SK-N-MC (cell line): Measurements from ENCODE around the gene DUT.

Experiments
- EZH2 ChIP-seq: fragments of 200-600 bp; sonication (generic); IDR thresholded peaks from one replicate; pipeline ENCODE4 v1.6.1; 2017; ENCODE audit warnings: antibody characterized with exemption
- POLR2AphosphoS5 ChIP-seq: IDR thresholded peaks from 2 replicates; pipeline ENCODE4 v1.6.1; 2012; ENCODE audit warnings: mild to moderate bottlenecking, low read depth, low read length, borderline replicate concordance

DNA sequence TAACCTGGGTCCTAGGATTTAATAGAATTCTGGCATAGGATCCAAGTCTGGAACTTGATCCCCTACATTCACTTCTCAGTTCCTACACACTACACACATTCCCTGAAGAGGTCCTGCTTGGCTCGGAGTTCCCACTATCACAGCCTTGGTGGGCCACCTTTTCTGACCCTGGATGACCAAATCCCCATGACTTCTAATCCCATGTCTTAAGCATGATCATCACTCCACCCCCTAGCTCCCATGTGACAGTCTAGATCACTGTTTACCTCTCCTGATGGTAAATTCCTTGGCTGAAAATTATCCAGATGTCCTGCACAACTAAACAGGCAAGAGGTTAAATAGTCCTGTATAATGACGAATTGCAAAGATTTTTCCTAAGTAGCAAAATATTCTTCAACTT, 40.3 kb downstream of the DUT start:
- no peak for TF ChIP-seq EZH2
- no peak for TF ChIP-seq POLR2AphosphoS5
